ENCODE data around the gene DHDDS.
A peak's percentile ranks its signal among the peaks of the same experiment; 100 is the strongest.

Gene DHDDS

GRCh38 chr1:26417111-26417759, 14.9 kb upstream of the DHDDS start:
- in situ Hi-C loops (cut with HindIII; ENCODE audit: low sequenced_read_pairs): no loop called here
- no peak overlapping the region for H3K4me3 ChIP-seq (ENCODE audit: low read depth, low read length)
- peak; percentile 92 for TF ChIP-seq CTCF (IDR thresholded peaks at IDR 0.05; ENCODE audit: low read depth, low read length, missing control alignments)
- DNase-seq (ENCODE audit: low read depth): peak; percentile 32

GRCh38 chr1:26418865-26419349, 13.2 kb upstream of the DHDDS start:
- TF ChIP-seq CTCF (IDR thresholded peaks at IDR 0.05; ENCODE audit: low read depth, low read length, missing control alignments): no peak
- no peak for DNase-seq (ENCODE audit: low read depth)
- in situ Hi-C loops (cut with HindIII; ENCODE audit: low sequenced_read_pairs): no loop called here
- no peak overlapping the region for H3K4me3 ChIP-seq (ENCODE audit: low read depth, low read length)

DNA sequence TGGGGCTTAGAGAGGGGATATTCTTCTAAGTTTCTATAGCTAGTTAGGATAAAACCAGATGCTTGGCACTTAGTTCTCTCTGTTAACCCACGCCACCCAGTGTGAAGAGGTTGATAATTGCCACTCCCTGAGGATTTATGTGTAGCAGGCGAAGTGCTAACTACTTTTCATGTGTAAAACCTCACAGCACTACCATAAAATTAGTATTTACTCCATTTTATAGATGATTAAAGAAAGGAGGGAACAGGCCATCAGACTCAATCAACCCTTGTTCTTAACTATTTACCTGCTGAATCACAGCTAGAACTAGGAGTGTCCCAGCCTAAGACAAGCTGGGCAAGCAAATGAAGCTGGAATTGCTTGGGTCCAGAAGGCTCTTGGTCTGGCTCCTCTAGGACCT, 12.6 kb upstream of the DHDDS start:
- DNase-seq (ENCODE audit: low read depth): no peak
- no peak for TF ChIP-seq CTCF (IDR thresholded peaks at IDR 0.05; ENCODE audit: low read depth, low read length, missing control alignments)
- no peak overlapping the region for H3K4me3 ChIP-seq (ENCODE audit: low read depth, low read length)
- in situ Hi-C loops (cut with HindIII; ENCODE audit: low sequenced_read_pairs): no loop called here

GRCh38 chr1:26429721-26430120, 2.4 kb upstream of the DHDDS start:
- no peak for DNase-seq (ENCODE audit: low read depth)
- H3K4me3 ChIP-seq (ENCODE audit: low read depth, low read length): no peak overlapping the region
- in situ Hi-C loops (cut with HindIII; ENCODE audit: low sequenced_read_pairs): no loop called here
- no peak for TF ChIP-seq CTCF (IDR thresholded peaks at IDR 0.05; ENCODE audit: low read depth, low read length, missing control alignments)

DNA sequence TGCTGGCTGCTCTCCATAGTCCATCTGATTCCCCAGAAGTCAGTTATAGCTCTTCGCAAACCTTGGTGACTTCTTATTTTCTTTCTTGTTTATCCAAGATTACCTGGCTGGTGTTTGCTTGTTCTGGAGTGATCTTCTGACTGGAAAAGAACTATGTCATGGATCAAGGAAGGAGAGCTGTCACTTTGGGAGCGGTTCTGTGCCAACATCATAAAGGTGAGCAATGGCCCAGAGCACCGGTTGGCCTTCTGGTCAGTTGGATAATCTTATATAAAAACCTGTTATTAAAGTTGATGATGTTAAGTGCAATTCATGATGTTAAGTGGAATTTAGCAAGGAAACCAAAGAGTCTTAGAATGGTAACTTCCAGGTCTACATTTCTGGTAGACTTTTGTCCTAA, 672 bp downstream of the DHDDS start:
- no peak for DNase-seq (ENCODE audit: low read depth)
- no peak for TF ChIP-seq CTCF (IDR thresholded peaks at IDR 0.05; ENCODE audit: low read depth, low read length, missing control alignments)
- in situ Hi-C loops (cut with HindIII; ENCODE audit: low sequenced_read_pairs): no loop called here
- peak overlapping the region; percentile 68 for H3K4me3 ChIP-seq (ENCODE audit: low read depth, low read length)

GRCh38 chr1:26434161-26434752, 2.1 kb downstream of the DHDDS start:
- no peak for DNase-seq (ENCODE audit: low read depth)
- in situ Hi-C loops (cut with HindIII; ENCODE audit: low sequenced_read_pairs): no loop called here
- no peak overlapping the region for H3K4me3 ChIP-seq (ENCODE audit: low read depth, low read length)
- TF ChIP-seq CTCF (IDR thresholded peaks at IDR 0.05; ENCODE audit: low read depth, low read length, missing control alignments): no peak

All from astrocyte of the cerebellum (primary cell).